Skin of body (tissue), 2 donors: ENCODE results near the gene NEDD4L. TPM values are rescaled to one million over a fixed set of nuclear protein-coding genes. Genes with fewer than 3 reads are reported as not detected.

Experiments
- DNase-seq: peaks from one replicate; lab custom pipeline; 2025; lab: John Stamatoyannopoulos, UW
- total RNA-seq: library from RNA; depleted of rRNA; stranded (reverse); fragments of >200 nt; gene quantifications from one replicate; pipeline ENCODE4 v1.2.3, GENCODE V29; 2014

Gene NEDD4L
- total RNA-seq, 1 donor from 2014 or later = 40.1 TPM

GRCh38 chr18:58285449-58286130, 241.6 kb downstream of the NEDD4L start:
- no peak for DNase-seq

GRCh38 chr18:58286632-58287352, 242.8 kb downstream of the NEDD4L start:
- DNase-seq = no peak

- no peak for DNase-seq
Measured at GRCh38 chr18:58287353-58288274, 243.6 kb downstream of the NEDD4L start.

GRCh38 chr18:58288921-58289797, 245.1 kb downstream of the NEDD4L start:
- DNase-seq = no peak

GRCh38 chr18:58290116-58290695, 246.2 kb downstream of the NEDD4L start:
- no peak for DNase-seq

- no peak for DNase-seq
Measured at GRCh38 chr18:58291131-58291530, 247.1 kb downstream of the NEDD4L start.

GRCh38 chr18:58292638-58293037, 248.6 kb downstream of the NEDD4L start:
- DNase-seq = no peak

GRCh38 chr18:58297198-58297597, 253.2 kb downstream of the NEDD4L start:
- no peak for DNase-seq

GRCh38 chr18:58298251-58299134, 254.5 kb downstream of the NEDD4L start:
- no peak for DNase-seq

- DNase-seq = no peak
Measured at GRCh38 chr18:58299135-58299473, 255.1 kb downstream of the NEDD4L start.

GRCh38 chr18:58299936-58300335, 255.9 kb downstream of the NEDD4L start:
- DNase-seq = no peak

GRCh38 chr18:58300867-58301266, 256.8 kb downstream of the NEDD4L start:
- DNase-seq = no peak

GRCh38 chr18:58302811-58303210, 258.8 kb downstream of the NEDD4L start:
- no peak for DNase-seq

GRCh38 chr18:58303363-58303762, 259.3 kb downstream of the NEDD4L start:
- DNase-seq = no peak

- DNase-seq = no peak
Measured at GRCh38 chr18:58305792-58306191, 261.8 kb downstream of the NEDD4L start.

- DNase-seq = no peak
Measured at GRCh38 chr18:58307441-58307840, 263.4 kb downstream of the NEDD4L start.

- DNase-seq = no peak
Measured at GRCh38 chr18:58308463-58308862, 264.4 kb downstream of the NEDD4L start.

GRCh38 chr18:58309099-58309498, 265.1 kb downstream of the NEDD4L start:
- no peak for DNase-seq

GRCh38 chr18:58309610-58310239, 265.7 kb downstream of the NEDD4L start:
- no peak for DNase-seq
